Measurements from ENCODE around the gene U2AF2.

Gene U2AF2

DNA sequence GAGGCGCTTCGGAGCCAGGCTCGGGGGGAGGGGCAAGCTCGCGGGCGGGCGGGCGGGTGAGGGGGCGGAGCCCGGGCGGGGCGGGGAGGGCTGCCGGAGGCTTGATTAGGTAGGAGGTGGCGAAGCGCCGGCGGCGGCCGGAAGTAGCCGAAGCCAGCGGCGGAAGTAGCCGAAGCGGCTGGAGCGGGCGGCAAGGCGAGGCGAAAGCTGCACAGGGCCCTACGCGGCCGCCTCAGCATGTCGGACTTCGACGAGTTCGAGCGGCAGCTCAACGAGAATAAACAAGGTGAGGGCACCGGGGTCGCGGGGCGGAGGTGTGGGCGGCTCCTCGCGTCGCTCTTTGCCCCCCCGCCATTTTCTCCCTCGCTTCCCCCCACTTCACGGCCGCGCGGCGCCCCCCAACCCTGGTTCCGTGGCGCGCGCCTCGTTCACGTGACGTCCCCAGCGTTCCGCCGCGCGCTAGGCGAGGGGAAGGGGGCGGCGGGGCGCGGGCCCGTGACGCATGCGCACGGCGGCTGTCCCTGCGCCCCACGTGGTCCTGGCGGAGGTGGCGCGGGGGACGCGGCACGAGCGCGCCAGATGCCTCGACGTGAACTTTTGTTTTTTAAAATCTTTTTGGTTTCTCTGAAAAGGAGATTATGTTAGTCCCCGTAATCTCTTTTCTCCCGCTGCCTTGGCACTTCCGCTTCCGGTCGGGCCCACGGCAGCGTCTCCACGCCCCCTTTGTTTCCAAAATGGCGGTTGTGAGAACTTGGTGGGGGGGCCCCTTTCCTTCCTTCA is at the start of gene U2AF2:
TSS of gene U2AF2 (plus strand) at position 168 of the 780 bp plus-strand sequence. CDS start at position 238, 70 bp downstream.
- peak; percentile 91 for DNase-seq

DNA sequence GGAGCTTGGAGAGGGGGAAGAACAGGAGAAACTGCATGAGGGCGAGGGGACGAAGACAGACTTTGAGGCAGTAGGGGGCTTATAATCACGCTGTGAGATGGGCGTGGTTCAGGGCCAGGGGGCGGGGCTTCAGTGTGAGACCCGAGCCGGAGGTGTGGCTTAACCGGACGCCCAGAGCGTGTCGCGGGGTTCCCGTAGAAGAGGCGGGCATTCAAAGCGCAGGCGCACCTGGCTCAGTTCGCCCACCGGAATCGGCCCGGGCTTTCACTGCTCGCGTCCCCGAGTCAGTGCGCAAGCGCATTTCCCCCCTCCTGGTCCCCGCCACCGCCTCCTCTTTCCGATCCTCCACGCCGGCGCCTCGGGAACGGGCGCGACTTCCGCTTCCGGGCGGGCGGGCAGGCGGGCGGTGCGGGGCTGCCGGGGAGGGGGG is 49.6 kb upstream of the U2AF2 start:
- DNase-seq, result peak; percentile 89

DNA sequence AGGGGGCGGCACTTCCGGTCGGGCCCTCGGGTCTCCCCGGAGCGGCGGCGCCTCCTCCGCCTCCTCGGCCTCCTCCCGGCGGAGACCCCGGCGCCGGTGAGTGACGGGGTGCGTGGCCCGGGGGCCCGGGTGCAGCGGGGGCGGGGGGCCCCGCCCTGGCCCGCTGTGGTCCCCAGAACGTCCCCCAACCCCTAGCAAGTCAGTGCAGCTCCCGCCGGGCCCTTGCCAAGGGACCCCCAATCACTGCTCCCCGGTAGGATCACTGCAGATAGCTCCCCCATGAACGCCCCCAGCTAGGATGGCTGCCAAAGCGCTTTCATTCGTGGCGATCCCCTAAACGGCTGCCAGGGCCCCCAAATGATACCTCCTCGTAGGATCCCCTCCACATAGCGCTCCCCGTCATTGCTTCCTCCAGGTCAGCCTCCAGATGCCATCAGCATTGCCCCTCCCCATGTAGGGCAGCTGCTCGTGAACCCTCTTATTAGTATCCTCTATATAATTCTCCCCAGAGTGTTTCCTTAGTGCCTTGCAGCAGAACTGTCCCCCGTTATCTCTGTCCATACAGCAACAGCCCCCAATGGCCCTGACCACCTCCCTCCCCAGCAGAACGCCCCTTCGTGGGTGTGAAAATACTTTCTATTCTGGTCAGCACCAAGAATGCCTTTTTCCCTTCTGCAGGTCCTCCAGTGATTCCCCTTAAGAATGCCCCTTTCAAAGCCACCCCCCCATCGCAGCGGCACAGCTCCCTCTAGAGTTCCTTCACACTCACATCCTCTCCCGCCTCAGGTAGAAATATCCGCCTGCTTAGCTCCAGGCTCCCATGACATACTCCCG is 49.0 kb upstream of the U2AF2 start, which contains the start of gene ZNF865:
TSS of gene ZNF865 (plus strand) at position 11 of the 834 bp plus-strand sequence. CDS start 7,972 bp downstream, outside the sequence.
- DNase-seq, result peak; percentile 63

DNA sequence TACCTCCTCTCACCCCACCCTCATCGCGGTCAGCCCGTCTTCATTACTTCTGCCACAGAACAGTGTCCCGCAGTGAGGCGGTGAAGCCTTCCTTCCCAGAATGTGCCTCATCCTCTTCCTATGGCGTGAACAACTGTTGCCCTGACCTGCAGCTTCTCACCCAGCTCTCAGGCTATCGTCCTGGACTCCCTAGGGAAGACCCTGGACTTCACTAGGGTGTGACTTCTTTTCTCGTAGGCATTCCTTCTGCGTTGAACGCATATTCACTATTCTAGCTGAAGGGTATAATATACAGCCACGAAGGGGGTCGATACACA is 48.4 kb upstream of the U2AF2 start:
- no peak for DNase-seq

DNA sequence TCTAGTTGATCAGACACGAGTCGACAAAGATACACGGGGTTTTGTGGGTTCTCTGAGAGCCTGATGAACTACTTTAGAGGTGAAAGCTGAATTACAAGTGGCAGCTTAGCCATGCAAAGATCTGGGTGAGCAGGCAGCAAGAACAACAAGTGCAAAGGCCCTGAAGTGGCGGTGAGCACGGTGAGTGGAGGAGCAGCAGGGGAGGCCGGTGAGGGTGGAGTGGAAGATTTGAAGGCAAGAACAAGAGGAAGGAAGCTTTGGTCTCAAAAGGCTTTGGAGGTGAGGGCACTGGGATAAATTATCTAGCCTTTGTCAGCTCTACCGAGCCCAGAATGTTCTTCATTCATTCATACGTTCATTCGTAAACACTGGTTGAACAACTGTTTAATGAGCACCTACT is 48.0 kb upstream of the U2AF2 start:
- no peak for DNase-seq

DNA sequence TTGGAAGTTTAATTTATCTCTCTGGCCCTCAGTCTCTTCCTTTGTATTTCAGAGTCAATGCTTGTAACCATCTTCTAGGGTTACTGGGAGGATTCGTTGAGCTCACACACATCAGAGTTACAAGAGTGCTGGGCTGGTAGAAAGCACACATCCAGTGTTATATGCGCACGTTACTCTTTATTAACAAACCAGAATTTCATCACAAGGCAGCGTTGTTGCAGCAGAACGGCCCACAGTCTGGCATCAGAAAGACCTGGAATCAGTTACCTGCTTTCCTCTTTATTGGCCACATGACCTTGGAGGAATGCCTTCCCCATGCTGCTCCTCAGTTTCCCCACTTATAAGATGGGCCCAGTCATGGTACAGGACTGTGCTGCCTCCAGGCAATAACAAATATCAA is 45.5 kb upstream of the U2AF2 start:
- no peak for DNase-seq

DNA sequence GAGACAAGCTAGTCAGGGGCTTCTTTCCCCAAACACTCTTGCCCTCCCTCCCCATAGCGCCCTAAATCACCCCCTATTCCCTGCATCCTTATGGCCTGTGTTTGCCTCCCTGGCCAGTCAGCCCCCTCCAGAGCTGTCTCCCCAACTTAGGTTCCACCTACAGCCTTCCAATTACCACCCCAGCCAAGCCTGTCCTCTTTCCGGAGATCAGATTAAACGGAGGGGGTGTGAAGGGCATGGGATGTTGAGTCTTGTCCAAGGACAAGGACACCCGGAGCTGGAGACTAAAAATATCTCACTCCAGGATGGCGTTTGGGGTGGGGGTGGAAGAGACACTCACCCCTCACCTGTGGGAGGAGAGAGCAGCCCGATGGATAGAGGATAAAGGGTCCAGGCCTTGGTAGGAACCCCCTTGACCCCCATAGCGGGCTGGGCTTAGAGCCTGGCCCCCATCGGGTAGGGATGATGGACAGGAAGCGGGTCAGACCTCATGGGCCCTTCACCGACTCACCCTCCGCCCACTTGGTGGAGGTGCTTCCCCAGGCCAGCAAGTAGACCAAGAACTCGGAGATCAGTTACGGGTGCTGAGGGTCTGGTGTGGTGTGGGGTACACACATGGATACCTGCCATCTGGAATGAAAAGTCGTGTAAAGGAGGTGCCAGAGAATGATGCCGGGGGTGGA is 43.4 kb upstream of the U2AF2 start:
- DNase-seq, result no peak

DNA sequence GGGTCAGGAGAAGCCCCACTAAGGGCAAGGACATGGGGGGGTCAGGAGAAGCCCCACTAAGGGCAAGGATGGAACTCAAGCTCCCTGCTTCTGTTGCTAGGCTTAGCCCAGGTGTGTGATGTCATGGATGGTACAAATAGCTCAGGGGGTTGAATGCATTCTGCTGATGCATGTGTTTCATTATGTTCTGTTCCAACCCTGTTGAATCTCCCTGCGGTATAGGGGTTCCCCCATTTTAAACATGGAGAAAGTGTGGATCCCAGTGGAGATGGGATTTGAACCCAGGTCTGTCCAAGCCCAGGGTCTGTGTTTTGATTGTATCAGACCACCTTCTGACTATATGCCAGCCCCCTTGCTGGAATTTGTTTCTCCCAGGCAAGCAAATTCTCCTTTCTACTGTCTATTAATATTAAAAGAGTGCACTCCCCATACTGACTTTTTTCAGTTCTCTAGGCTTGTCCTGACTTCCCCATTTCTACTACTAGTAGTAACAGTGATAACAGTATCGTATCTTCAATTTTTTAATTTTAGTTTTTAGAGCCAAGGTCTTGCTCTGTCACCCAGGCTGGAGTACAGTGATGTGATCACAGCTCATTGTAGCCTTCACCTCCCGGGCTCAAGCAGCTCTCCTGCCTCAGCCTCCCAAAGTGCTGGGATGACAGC is 42.7 kb upstream of the U2AF2 start:
- DNase-seq, result no peak

DNA sequence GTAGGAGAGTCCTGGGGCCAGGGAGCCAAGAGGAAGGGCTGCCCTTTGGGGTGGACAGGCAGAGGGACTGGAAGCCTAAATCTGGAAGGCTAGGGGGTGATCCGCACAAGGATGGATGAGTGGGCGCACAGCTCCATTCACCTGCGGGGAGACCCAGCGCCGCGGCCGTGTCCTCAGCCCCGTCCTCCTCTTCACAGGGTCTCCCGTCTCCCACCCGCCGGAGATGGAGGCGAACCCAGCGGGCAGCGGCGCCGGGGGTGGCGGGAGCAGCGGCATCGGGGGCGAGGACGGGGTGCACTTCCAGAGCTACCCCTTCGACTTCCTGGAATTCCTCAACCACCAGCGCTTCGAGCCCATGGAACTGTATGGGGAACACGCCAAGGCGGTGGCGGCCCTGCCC is 41.4 kb upstream of the U2AF2 start:
- no peak for DNase-seq

DNA sequence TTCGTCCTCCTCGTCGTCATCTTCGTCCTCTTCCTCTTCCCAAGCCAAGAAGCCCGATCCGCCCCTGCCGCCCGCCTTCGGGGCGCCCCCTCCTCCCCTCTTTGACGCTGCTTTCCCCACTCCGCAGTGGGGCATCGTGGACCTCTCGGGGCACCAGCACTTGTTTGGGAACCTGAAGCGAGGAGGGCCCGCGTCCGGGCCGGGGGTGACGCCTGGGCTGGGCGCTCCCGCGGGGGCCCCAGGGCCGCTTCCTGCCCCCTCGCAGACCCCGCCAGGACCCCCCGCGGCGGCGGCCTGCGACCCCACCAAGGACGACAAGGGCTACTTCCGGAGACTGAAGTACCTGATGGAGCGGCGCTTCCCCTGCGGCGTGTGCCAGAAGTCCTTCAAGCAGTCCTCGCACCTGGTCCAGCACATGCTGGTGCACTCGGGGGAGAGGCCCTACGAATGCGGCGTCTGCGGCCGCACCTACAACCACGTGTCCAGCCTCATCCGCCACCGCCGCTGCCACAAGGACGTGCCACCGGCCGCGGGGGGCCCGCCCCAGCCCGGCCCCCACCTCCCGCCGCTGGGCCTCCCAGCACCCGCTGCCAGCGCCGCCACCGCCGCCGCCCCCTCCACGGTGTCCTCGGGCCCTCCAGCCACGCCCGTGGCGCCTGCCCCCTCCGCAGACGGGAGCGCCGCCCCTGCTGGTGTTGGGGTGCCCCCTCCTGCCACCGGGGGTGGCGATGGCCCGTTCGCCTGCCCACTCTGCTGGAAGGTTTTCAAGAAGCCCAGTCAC is 40.7 kb upstream of the U2AF2 start:
- no peak for DNase-seq

DNA sequence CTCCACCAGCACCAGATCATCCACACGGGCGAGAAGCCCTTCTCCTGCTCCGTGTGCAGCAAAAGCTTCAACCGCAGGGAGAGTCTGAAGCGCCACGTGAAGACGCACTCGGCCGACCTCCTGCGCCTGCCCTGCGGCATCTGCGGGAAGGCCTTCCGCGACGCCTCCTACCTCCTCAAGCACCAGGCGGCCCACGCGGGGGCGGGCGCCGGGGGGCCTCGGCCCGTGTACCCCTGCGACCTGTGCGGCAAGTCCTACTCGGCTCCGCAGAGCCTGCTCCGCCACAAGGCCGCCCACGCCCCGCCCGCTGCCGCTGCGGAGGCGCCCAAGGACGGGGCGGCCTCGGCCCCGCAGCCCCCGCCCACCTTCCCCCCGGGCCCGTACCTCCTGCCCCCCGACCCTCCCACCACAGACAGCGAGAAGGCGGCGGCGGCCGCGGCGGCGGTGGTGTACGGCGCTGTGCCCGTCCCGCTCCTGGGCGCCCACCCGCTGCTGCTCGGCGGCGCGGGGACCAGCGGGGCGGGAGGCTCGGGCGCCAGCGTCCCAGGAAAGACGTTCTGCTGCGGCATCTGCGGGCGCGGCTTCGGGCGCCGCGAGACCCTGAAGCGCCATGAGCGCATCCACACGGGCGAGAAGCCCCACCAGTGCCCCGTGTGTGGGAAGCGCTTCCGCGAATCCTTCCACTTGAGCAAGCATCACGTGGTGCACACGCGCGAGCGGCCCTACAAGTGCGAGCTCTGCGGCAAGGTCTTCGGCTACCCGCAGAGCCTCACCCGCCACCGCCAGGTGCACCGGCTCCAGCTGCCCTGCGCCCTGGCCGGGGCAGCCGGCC is 39.9 kb upstream of the U2AF2 start:
- DNase-seq, result no peak

DNA sequence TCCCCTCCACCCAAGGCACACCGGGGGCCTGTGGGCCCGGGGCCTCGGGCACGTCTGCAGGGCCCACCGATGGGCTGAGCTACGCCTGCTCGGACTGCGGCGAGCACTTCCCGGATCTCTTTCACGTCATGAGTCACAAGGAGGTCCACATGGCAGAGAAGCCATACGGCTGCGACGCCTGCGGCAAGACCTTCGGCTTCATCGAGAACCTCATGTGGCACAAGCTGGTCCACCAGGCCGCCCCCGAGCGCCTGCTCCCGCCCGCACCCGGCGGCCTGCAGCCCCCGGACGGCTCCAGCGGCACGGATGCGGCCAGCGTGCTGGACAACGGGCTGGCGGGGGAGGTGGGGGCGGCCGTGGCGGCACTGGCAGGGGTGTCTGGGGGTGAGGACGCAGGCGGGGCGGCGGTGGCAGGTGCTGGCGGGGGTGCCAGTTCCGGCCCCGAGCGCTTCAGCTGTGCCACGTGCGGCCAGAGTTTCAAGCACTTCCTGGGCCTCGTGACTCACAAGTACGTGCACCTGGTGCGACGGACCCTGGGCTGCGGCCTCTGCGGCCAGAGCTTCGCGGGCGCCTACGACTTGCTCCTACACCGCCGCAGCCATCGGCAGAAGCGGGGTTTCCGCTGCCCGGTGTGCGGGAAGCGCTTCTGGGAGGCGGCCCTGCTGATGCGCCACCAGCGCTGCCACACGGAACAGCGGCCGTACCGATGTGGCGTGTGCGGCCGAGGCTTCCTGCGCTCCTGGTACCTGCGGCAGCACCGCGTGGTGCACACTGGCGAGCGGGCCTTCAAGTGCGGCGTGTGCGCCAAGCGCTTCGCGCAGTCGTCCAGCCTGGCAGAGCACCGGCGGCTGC is 39.1 kb upstream of the U2AF2 start:
- DNase-seq, result no peak

DNA sequence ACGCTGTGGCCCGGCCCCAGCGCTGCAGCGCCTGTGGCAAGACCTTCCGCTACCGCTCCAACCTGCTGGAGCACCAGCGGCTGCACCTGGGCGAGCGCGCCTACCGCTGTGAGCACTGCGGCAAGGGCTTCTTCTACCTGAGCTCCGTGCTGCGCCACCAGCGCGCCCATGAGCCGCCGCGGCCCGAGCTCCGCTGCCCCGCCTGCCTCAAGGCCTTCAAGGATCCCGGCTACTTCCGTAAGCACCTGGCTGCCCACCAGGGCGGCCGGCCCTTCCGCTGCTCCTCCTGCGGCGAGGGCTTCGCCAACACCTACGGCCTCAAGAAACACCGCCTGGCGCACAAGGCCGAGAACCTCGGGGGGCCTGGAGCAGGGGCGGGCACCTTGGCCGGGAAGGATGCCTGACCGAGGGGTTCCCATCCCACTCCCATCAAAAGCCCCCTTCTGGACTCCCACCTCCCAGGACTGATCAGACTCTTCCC is 38.4 kb upstream of the U2AF2 start:
- no peak for DNase-seq

DNA sequence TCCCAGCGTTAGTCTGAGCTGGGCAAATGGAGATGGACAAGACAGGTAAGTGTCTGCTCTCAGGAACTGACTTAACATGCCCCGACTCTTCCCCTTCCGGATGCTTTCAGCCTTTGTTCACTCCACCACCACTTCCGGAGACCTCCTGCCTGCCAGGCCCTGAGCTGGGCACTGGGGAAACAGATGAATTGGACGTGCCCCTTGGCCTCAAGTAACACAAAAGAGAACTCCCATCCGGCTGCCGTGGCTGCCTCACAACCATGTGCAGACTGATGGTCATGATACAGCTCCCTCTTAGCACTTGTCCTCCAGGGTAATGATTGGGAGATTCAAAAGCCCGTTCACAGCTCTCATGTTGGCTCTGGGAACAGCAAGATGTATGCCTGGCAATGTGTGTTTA is 37.4 kb upstream of the U2AF2 start:
- DNase-seq, result no peak

DNA sequence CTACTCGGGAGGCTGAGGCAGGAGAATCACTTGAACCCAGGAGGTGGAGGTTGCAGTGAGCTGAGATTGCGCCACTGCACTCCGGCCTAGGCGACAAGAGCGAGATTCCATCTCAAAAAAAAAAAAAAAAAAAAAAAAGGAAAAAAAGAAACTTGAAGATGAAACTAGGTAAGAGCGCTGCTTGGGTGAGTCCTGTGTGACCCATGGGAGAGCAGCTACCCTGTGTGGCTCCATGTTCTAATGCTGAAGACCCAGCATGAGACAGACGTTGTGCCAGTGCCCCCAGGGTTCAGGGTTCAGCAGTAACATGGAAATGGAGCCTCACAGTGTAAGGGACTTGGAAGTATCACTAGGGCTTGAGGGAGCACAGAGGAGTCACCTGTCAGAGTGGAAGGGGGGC is 36.4 kb upstream of the U2AF2 start:
- DNase-seq, result no peak

DNA sequence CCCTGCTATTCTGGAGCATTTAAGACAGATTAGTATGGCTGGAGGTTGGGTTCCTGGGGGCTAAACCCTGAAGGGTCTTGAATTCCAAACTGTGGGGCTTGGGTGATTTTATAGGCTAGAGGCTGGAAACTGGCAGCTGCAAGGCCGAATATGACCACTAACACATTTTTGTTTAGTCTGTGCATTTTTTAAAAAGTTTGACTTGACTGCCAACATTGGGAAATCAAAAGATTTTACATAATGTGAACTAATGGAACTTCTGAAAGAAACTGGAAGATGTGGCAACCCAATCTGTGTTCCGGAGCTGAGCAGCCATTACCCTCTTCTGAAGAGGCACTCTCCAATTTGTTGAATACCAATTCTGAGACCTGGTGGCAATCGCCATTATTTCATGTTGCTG is 35.5 kb upstream of the U2AF2 start:
- no peak for DNase-seq

DNA sequence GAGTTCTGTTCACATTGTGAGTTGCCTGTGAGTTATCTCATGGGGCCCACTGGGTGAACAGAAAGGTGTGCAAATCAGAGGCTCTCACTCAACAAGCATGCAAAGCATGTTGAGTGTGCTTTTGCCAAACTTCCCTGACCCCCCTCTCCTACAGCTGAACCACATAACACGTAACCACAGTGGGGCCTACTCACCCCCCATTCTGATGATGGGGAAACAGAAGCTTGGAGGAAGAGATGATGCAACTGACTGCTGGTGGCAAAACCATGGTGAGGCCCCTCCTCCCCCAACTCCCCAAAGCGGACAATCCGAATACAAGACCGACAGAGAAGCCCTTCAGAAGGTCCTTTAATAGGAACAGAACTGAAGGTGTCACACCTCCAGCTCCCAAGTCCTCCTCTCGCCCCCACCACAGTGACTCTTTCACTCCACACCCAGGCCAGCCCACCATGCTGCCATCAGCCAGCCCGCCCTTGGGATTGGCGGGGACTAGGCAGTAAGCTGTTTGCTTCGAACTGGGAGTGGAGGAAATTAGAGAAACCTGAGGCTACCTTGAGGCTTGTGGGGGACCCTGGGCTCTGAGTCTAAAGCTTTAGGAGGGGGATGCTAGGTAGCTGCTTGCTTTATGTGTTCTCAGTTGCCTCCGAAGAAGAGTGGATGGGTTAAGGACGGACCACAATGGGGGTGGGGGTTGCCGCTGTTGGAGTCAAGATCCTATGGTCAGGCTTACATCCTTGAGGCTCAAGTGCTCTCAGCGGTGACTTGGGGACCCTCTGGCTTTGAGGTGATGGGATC is 34.2 kb upstream of the U2AF2 start:
- DNase-seq, result no peak

DNA sequence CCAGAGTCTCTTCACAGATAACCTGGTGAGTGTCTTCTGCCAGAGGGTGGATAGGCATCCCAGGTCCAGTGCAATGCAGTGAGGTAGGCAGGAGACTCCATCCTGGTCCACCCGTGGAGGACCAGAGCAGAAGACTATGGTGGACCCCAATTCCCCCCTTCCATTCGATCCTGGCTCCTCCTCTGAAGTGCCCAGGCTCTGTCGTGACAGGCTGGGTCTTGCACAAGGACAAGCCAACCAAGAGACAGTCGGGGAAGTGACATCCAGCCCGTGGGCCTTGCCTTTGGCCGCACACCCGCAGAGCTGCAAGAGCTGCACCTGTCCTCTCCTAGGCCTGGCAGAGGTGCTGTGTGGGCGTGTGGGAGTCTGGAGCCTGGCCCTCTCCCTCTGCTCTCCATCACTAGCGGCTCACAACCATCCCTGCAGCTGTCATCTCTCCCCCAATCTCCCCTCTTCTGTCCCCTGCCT is 33.6 kb upstream of the U2AF2 start:
- DNase-seq, result no peak

DNA sequence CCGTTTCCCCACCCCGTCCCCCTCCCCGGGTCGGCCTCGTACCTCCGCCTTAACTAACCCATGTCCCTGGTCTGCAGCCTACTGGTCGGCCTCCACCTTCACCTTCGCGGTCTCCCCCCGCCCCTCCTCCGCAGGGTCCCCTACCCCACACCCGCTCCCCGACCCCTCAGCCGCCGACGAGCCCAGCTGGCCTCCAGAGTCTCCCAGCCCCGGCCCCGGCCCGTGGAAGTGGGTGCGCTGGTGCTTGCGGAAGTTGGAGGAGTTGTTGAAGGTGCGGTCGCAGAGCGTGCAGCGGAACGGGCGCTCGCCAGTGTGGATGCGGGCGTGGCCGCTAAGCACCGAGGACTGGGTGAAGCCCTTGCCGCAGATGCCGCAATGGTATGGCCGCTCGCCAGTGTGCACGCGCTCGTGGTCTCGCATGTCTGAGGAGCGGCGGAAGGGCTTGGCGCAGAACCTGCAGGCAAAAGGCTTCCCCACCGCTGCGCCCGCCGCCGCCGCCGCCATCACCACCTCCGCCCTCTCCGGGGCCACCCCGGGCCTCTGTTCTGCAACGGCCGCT is 33.1 kb upstream of the U2AF2 start:
- no peak for DNase-seq
